Stimulated activated CD4-positive, alpha-beta T cell treated with anti-CD3 and anti-CD28 coated beads, TNF-alpha, amount 100 ng/mL, for 48 hours (primary cell): Measurements from ENCODE around the gene RFX6.

Source experiments
- DNase-seq, 3 donors: peaks; one replicate each; pipeline ENCODE4 v3.0.0-alpha.2; 2020; ENCODE audit warnings: low read depth in 3 of 3

RFX6 gene

GRCh38 chr6:116888732-116889360 lies 11.8 kb downstream of the RFX6 start:
- no peak for DNase-seq

GRCh38 chr6:116894669-116895068 lies 17.6 kb downstream of the RFX6 start:
- no peak for DNase-seq

- DNase-seq: no peak
These were observed 18.9 kb downstream of the RFX6 start for GRCh38 chr6:116895935-116896334.

GRCh38 chr6:116902634-116903033 lies 25.6 kb downstream of the RFX6 start:
- no peak for DNase-seq

- DNase-seq: no peak
These were observed 46.0 kb downstream of the RFX6 start for GRCh38 chr6:116922853-116923548.

GRCh38 chr6:116924245-116924644 lies 47.2 kb downstream of the RFX6 start:
- no peak for DNase-seq

GRCh38 chr6:116925088-116925794 lies 48.2 kb downstream of the RFX6 start:
- DNase-seq: no peak

GRCh38 chr6:116928677-116929076 lies 51.6 kb downstream of the RFX6 start:
- DNase-seq: no peak

GRCh38 chr6:116929825-116930224 lies 52.8 kb downstream of the RFX6 start:
- no peak for DNase-seq

GRCh38 chr6:116931456-116931855 lies 54.4 kb downstream of the RFX6 start:
- DNase-seq: no peak

GRCh38 chr6:116932496-116932895 lies 55.5 kb downstream of the RFX6 start:
- no peak for DNase-seq

- DNase-seq: no peak
These were observed 56.4 kb downstream of the RFX6 start for GRCh38 chr6:116933485-116933884.

- DNase-seq: no peak
These were observed 61.3 kb downstream of the RFX6 start for GRCh38 chr6:116938305-116938704.

GRCh38 chr6:116941727-116942126 lies 64.7 kb downstream of the RFX6 start:
- DNase-seq: no peak

GRCh38 chr6:116945809-116946208 lies 68.8 kb downstream of the RFX6 start:
- DNase-seq: no peak

- DNase-seq: no peak
These were observed 71.7 kb downstream of the RFX6 start for GRCh38 chr6:116948533-116949304.

GRCh38 chr6:116949964-116950363 lies 72.9 kb downstream of the RFX6 start:
- no peak for DNase-seq

GRCh38 chr6:116954335-116954734 lies 77.3 kb downstream of the RFX6 start:
- no peak for DNase-seq

GRCh38 chr6:116954938-116955337 lies 77.9 kb downstream of the RFX6 start:
- DNase-seq: no peak

- DNase-seq: no peak
These were observed 78.7 kb downstream of the RFX6 start for GRCh38 chr6:116955773-116956172.

- DNase-seq: no peak
These were observed 86.9 kb downstream of the RFX6 start for GRCh38 chr6:116963972-116964371.
